GM10266 (cell line): ENCODE measurements around the gene SYS1.

Experiments used
- DNase-seq: peaks from one replicate; pipeline ENCODE4 v3.0.0; 2012; ENCODE audit errors: extremely low spot score
- TF ChIP-seq, protein P1 (sequence below): IDR thresholded peaks from 2 replicates; pipeline ENCODE4 v1.5.1; 2012; ENCODE audit warnings: mild to moderate bottlenecking, low read depth; ENCODE audit not compliant: control insufficient read depth, insufficient read depth; ENCODE audit errors: missing control alignments

The SYS1 gene

DNA sequence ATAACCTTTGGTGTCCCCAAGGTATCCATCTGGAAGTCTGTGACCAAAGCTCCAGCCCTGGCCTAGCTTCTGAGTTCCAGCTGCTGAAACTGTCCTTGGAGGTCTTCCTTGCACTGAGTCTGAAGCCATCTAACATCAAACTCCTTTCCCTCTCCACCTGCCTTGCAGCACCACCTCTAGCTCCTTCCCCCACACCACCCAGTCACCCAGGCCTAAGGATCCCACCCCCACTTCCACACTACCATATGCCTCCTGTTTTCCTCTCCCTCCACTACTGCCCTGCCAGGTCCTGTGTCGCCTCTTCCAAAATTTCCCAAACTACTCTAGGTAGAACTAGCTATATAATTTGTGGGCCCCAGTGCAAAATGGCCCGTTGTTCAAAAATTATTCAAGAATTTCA, 44.0 kb upstream of the SYS1 start:
- DNase-seq: no peak
- TF ChIP-seq, protein P1, sequence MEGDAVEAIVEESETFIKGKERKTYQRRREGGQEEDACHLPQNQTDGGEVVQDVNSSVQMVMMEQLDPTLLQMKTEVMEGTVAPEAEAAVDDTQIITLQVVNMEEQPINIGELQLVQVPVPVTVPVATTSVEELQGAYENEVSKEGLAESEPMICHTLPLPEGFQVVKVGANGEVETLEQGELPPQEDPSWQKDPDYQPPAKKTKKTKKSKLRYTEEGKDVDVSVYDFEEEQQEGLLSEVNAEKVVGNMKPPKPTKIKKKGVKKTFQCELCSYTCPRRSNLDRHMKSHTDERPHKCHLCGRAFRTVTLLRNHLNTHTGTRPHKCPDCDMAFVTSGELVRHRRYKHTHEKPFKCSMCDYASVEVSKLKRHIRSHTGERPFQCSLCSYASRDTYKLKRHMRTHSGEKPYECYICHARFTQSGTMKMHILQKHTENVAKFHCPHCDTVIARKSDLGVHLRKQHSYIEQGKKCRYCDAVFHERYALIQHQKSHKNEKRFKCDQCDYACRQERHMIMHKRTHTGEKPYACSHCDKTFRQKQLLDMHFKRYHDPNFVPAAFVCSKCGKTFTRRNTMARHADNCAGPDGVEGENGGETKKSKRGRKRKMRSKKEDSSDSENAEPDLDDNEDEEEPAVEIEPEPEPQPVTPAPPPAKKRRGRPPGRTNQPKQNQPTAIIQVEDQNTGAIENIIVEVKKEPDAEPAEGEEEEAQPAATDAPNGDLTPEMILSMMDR: no peak

DNA sequence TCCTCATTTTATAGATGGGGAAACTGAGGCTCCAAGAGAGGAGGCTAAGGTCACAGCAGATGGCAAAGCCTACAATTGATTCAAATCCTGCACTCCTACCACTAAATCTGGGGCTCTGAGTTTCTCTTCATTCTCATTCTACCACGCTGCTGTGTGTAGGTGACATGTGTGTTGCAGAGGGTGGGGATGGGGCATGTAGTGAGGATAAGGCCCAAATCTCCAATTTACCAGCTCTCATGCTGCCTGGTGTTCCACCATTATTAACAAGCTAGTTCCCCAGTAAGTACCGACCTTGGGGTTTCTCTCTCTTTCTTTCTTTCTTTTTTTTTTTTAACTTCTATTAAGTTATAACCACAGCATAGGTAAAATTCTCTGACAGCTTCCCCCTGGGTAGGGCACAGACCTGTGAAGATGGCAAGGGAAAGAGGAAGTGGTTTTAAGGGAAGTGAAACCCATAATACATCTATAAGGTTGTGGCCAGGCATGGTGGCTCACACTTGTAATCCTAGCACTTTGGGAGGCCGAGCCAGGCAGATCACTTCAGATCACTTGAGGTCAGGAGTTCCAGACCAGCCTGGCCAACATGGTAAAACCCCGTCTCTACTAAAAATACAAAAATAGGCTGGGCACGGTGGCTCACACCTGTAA, 41.9 kb upstream of the SYS1 start:
- TF ChIP-seq, protein P1: no peak
- DNase-seq: no peak

DNA sequence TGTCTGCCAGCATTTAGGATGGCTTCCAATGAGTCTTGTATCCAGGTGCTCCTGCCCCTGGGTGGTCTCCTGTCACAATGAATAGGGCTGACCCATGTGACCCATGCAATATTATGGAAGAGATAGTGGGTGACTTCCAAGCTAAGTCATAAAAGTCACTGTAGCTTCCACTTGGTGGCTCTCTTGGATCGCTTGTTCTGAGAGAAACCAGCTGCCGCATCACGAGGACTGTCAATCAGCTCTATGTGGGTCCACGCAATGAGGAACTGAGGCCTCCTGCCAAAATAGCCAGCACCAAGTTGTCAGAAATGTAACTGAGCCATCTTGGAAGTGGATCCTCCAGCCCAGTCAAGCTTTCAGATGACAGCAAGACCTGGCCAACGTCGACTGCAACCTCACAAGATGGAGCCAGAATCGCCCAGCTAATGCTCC, 40.0 kb upstream of the SYS1 start:
- no peak for DNase-seq

DNA sequence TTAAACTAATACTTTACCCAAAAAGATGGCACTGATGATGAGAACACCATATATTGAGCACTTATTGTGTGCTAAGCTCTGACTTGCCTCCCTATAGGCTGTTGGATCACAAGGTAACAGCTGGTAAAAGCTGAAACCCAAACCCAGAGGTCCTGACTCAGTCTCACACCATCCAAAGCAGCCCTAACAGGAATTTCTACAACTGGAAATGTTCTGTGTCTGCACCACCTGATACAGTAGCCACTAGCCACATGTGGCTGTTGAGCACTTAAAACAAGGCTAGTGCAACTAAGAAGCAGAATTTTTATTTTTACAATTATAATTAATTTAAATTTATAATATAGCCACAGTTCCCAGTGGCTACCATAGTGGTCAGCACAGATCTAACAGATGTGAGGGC, 39.2 kb upstream of the SYS1 start:
- TF ChIP-seq, protein P1: no peak
- DNase-seq: no peak

More for the DNA sequence above, 40.0 kb upstream of the SYS1 start:
- TF ChIP-seq, protein P1: peak; percentile 28

DNA sequence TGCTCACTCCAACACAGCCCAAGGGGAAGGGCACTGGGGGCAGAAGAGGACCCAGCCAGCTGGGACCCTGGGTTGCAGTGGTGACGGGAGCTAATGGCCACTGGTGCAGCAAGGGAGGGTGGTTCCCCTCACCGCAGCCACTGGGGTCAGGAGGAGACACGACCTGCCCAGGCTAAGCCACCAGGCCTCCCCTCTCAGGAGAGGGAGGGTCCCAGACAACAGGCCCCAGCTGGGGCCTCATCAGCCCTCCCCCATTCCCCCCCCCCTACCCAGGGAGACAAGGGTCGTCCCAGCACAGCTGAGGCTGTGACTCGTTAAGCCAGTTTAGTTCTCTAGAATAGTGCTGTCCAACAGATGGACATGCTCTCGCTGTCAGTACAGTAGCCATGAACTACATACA, 37.6 kb upstream of the SYS1 start:
- TF ChIP-seq, protein P1: no peak
- no peak for DNase-seq

DNA sequence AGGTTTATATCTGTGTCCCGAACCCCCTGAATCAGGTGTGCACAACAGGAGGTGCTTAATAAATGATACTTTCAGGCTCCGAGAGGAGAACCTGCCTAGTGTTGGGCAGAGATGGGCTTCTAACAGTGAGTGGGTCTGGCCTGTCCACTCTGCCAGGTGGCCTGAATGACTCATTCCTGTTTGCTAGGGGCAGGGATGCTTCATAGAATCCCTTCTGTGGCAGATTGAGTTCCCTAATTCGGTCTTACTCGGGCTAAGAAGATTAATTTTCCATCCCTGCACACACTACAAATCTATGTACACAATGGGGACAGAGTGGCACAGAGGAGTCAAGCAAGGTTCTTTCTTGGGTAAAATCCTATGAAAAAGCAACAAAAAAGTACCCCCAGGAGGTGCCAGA, 34.5 kb upstream of the SYS1 start:
- DNase-seq: no peak

More for the DNA sequence above, 34.5 kb upstream of the SYS1 start:
- TF ChIP-seq, protein P1: no peak
